Neural cell (in vitro differentiated cells): ENCODE data around the gene ATG7. TPM values are rescaled to one million over a fixed set of nuclear protein-coding genes. Genes with fewer than 3 reads are reported as not detected.

Experiments
- H2AFZ ChIP-seq: fragments of 200-600, 300-800 bp; sonication (generic), shearing (Covaris generic); 2 replicates; pipeline ENCODE4 v1.6.0; 2014; ENCODE audit warnings: low read depth, mild to moderate bottlenecking, antibody characterized with exemption, low read length, moderate library complexity
- H3F3A ChIP-seq: fragments of 200-600 bp; shearing (Covaris generic); 2 replicates; pipeline ENCODE4 v1.6.1; 2016; ENCODE audit warnings: mild to moderate bottlenecking, moderate library complexity, mixed read lengths, antibody characterized with exemption, low read length; ENCODE audit not compliant: insufficient read depth, poor library complexity, severe bottlenecking
- H3K27ac ChIP-seq: fragments of 200-600, 300-800 bp; sonication (generic), shearing (Covaris generic); 2 replicates; pipeline ENCODE4 v1.5.1; 2014; ENCODE audit warnings: mild to moderate bottlenecking, low read length, moderate library complexity
- H3K27me3 ChIP-seq: fragments of 300-800, 200-600 bp; sonication (generic), shearing (Covaris generic); 2 replicates; pipeline ENCODE4 v1.6.0; 2014; ENCODE audit warnings: mild to moderate bottlenecking, low read depth, low read length, moderate library complexity; ENCODE audit not compliant: insufficient read depth
- H3K36me3 ChIP-seq: fragments of 300-800, 200-600 bp; sonication (generic), shearing (Covaris generic); 2 replicates; pipeline ENCODE4 v1.5.1; 2014; ENCODE audit warnings: mild to moderate bottlenecking, antibody characterized with exemption, low read length, moderate library complexity; ENCODE audit not compliant: insufficient read depth
- H3K4me2 ChIP-seq: fragments of 300-800, 200-600 bp; sonication (generic), shearing (Covaris generic); 2 replicates; pipeline ENCODE4 v1.6.0; 2014; ENCODE audit warnings: mild to moderate bottlenecking, low read length
- H3K4me3 ChIP-seq: fragments of 300-800, 200-600 bp; sonication (generic), shearing (Covaris generic); 2 replicates; pipeline ENCODE4 v1.5.1; 2014; ENCODE audit warnings: mild to moderate bottlenecking, low read length, moderate library complexity
- H3K79me2 ChIP-seq: fragments of 200-600 bp; shearing (Covaris generic); replicated peaks from 2 replicates; pipeline ENCODE4 v1.6.0; 2014; ENCODE audit warnings: mild to moderate bottlenecking, low read length, moderate library complexity; ENCODE audit not compliant: insufficient read depth
- H3K9ac ChIP-seq: fragments of 300-800, 200-600 bp; sonication (generic), shearing (Covaris generic); 2 replicates; pipeline ENCODE4 v1.6.1; 2016; ENCODE audit warnings: mild to moderate bottlenecking, low read length, mixed read lengths
- H3K9me2 ChIP-seq: fragments of 200-600 bp; shearing (Covaris generic); 2 replicates; pipeline ENCODE4 v1.6.1; 2016; ENCODE audit warnings: mild to moderate bottlenecking, low read length, mixed read lengths; ENCODE audit not compliant: insufficient read depth
- H3K9me3 ChIP-seq: fragments of 200-600, 300-800 bp; sonication (generic), shearing (Covaris generic); 2 replicates; pipeline ENCODE4 v1.6.1; 2016; ENCODE audit warnings: mild to moderate bottlenecking, mixed run types, low read length, moderate library complexity, mixed read lengths
- H4K20me1 ChIP-seq: fragments of 200-600 bp; shearing (Covaris generic); 2 replicates; pipeline ENCODE4 v1.6.1; 2016; ENCODE audit warnings: mild to moderate bottlenecking, mixed run types; ENCODE audit not compliant: insufficient read depth
- EP300 ChIP-seq: fragments of 450-650 bp; conservative IDR thresholded peaks from 2 replicates; pipeline ENCODE4 v1.6.1; 2014; ENCODE audit warnings: antibody characterized with exemption, mild to moderate bottlenecking, moderate library complexity; ENCODE audit not compliant: poor library complexity, severe bottlenecking
- EZH2 ChIP-seq: fragments of 200-600, 300-800 bp; shearing (Covaris generic), sonication (generic); IDR thresholded peaks from 2 replicates; pipeline ENCODE4 v1.6.1; 2014; ENCODE audit warnings: antibody characterized with exemption, low read length, borderline replicate concordance, mild to moderate bottlenecking; ENCODE audit not compliant: insufficient read depth, poor library complexity, severe bottlenecking
- MXI1 ChIP-seq: fragments of 450-650 bp; conservative IDR thresholded peaks from 2 replicates; pipeline ENCODE4 v1.6.1; 2014; ENCODE audit warnings: antibody characterized with exemption, mild to moderate bottlenecking; ENCODE audit not compliant: poor library complexity, severe bottlenecking
- POLR2AphosphoS5 ChIP-seq: IDR thresholded peaks from 2 replicates; pipeline ENCODE4 v1.6.1; 2012
- RAD21 ChIP-seq: fragments of 450-650 bp; conservative IDR thresholded peaks from 2 replicates; pipeline ENCODE4 v1.6.1; 2014; ENCODE audit warnings: antibody characterized with exemption, mild to moderate bottlenecking, moderate library complexity
- SMC3 ChIP-seq: fragments of 450-650 bp; conservative IDR thresholded peaks from 2 replicates; pipeline ENCODE4 v1.6.1; 2014; ENCODE audit warnings: antibody characterized with exemption, mild to moderate bottlenecking, moderate library complexity; ENCODE audit not compliant: poor library complexity
- TAF1 ChIP-seq: IDR thresholded peaks from 2 replicates; pipeline ENCODE4 v1.6.1; 2012; ENCODE audit warnings: low read depth
- polyA plus RNA-seq: library from polyadenylated mRNA; depleted of rRNA; stranded (reverse); fragments of >200 nt; gene quantifications from 2 replicates; pipeline ENCODE4 v1.2.3, GENCODE V29; 2014
- TF ChIP-seq, protein P1 (sequence below): IDR thresholded peaks from 2 replicates; pipeline ENCODE4 v1.6.1; 2012; ENCODE audit warnings: borderline replicate concordance
- TF ChIP-seq, protein P2 (sequence below): fragments of 450-650 bp; IDR thresholded peaks from 2 replicates; pipeline ENCODE4 v1.5.1; 2014; ENCODE audit warnings: antibody characterized with exemption, mild to moderate bottlenecking, moderate library complexity; ENCODE audit not compliant: poor library complexity, severe bottlenecking

ATG7 gene
- polyA plus RNA-seq, 1 donor from 2014 or later, result 28.8 TPM

DNA sequence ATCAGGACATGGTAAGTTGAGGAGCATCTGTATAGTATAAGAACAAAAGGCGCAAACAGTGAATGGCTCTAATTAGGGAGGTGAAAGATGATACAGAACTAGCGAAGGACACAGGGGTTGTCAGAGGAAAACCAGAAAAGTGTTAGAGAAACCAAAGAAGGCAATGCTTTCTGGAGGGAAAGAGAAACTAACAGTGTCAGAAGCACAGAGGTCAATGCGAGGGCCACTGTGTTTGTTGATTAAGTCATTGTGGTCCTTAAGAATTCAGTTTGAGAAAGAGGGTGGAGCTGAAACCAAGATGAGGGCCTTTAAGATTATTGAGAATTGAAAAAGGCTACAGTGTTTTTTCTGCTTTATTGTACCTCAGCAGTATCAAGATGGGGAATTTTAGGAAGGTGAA lies 28.8 kb downstream of the ATG7 start:
- H3K36me3 ChIP-seq, result peaks cover 4% of the 10 kb centered on the region
- H3K9me2 ChIP-seq, result no peaks in the 10 kb centered on the region
- H3K4me2 ChIP-seq, result no peak overlapping the region
- no peak overlapping the region for H3K4me3 ChIP-seq
- H3K9ac ChIP-seq, result no peak overlapping the region
- no peak overlapping the region for H3K27ac ChIP-seq
- TF ChIP-seq SMC3, result no peak
- no peak for TF ChIP-seq EZH2
- no peaks in the 10 kb centered on the region for H3K27me3 ChIP-seq
- no peaks in the 10 kb centered on the region for H4K20me1 ChIP-seq
- no peaks in the 10 kb centered on the region for H3K9me3 ChIP-seq
- no peaks in the 10 kb centered on the region for H3F3A ChIP-seq
- H3K79me2 ChIP-seq, result no peaks in the 10 kb centered on the region
- H2AFZ ChIP-seq, result no peak overlapping the region

DNA sequence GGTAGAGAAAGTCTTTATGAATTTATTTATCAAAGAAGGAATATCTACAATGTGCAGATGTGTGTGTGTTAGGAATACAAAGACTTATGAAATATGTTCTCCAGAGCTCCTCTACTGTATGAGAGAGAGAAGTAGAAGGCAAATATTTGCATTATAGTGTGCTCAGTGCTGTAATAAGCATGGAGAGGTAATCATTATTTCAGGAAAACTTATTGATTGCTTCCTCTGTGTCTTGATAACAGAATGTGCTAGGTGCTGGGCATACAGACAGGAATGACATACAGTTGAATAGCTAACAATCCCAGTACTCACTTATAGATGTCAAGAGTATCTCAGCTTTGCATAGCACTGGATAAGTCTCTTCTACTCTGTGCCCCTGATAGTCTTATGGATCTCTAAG lies 30.2 kb downstream of the ATG7 start:
- H3K27ac ChIP-seq, result no peak overlapping the region
- H3F3A ChIP-seq, result no peaks in the 10 kb centered on the region
- H3K4me2 ChIP-seq, result no peak overlapping the region
- no peaks in the 10 kb centered on the region for H3K27me3 ChIP-seq
- no peak overlapping the region for H3K4me3 ChIP-seq
- no peaks in the 10 kb centered on the region for H3K79me2 ChIP-seq
- H3K9me2 ChIP-seq, result no peaks in the 10 kb centered on the region
- H4K20me1 ChIP-seq, result no peaks in the 10 kb centered on the region
- H2AFZ ChIP-seq, result no peak overlapping the region
- TF ChIP-seq SMC3, result no peak
- TF ChIP-seq, protein P1, sequence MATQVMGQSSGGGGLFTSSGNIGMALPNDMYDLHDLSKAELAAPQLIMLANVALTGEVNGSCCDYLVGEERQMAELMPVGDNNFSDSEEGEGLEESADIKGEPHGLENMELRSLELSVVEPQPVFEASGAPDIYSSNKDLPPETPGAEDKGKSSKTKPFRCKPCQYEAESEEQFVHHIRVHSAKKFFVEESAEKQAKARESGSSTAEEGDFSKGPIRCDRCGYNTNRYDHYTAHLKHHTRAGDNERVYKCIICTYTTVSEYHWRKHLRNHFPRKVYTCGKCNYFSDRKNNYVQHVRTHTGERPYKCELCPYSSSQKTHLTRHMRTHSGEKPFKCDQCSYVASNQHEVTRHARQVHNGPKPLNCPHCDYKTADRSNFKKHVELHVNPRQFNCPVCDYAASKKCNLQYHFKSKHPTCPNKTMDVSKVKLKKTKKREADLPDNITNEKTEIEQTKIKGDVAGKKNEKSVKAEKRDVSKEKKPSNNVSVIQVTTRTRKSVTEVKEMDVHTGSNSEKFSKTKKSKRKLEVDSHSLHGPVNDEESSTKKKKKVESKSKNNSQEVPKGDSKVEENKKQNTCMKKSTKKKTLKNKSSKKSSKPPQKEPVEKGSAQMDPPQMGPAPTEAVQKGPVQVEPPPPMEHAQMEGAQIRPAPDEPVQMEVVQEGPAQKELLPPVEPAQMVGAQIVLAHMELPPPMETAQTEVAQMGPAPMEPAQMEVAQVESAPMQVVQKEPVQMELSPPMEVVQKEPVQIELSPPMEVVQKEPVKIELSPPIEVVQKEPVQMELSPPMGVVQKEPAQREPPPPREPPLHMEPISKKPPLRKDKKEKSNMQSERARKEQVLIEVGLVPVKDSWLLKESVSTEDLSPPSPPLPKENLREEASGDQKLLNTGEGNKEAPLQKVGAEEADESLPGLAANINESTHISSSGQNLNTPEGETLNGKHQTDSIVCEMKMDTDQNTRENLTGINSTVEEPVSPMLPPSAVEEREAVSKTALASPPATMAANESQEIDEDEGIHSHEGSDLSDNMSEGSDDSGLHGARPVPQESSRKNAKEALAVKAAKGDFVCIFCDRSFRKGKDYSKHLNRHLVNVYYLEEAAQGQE, result no peak
- no peak for TF ChIP-seq EP300
- TF ChIP-seq POLR2AphosphoS5, result no peak
- TF ChIP-seq RAD21, result no peak
- TF ChIP-seq, protein P2, sequence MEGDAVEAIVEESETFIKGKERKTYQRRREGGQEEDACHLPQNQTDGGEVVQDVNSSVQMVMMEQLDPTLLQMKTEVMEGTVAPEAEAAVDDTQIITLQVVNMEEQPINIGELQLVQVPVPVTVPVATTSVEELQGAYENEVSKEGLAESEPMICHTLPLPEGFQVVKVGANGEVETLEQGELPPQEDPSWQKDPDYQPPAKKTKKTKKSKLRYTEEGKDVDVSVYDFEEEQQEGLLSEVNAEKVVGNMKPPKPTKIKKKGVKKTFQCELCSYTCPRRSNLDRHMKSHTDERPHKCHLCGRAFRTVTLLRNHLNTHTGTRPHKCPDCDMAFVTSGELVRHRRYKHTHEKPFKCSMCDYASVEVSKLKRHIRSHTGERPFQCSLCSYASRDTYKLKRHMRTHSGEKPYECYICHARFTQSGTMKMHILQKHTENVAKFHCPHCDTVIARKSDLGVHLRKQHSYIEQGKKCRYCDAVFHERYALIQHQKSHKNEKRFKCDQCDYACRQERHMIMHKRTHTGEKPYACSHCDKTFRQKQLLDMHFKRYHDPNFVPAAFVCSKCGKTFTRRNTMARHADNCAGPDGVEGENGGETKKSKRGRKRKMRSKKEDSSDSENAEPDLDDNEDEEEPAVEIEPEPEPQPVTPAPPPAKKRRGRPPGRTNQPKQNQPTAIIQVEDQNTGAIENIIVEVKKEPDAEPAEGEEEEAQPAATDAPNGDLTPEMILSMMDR, result no peak
- no peak for TF ChIP-seq EZH2
- no peak for TF ChIP-seq TAF1
- no peak for TF ChIP-seq MXI1
- H3K36me3 ChIP-seq, result peaks cover 4% of the 10 kb centered on the region
- H3K9ac ChIP-seq, result no peak overlapping the region
- H3K9me3 ChIP-seq, result no peaks in the 10 kb centered on the region

GRCh38 chr3:11304175-11304574 lies 32.0 kb downstream of the ATG7 start:
- Histone ChIP-seq H3F3A (no peaks in the 10 kb centered on the region), H3K9me3 (no peaks in the 10 kb centered on the region), H2AFZ (no peak overlapping the region), H3K9me2 (no peaks in the 10 kb centered on the region), H3K9ac (no peak overlapping the region), H3K79me2 (no peaks in the 10 kb centered on the region), H4K20me1 (no peaks in the 10 kb centered on the region), H3K36me3 (peaks cover 3% of the 10 kb centered on the region), H3K27ac (no peak overlapping the region), H3K4me2 (no peak overlapping the region), H3K27me3 (no peaks in the 10 kb centered on the region), H3K4me3 (no peak overlapping the region)
- TF ChIP-seq RAD21 (no peak), MXI1 (no peak), POLR2AphosphoS5 (no peak), TAF1 (no peak), EZH2 (no peak), SMC3 (no peak), EP300 (no peak)
- TF ChIP-seq, protein P1, result no peak
- TF ChIP-seq, protein P2, result no peak
